T-helper 2 cell treated with Interferon-gamma antibody and Interleukin-4, amounts not matched to agents 5 μg/mL and 100 μg/mL, for 36 hours (primary cell): ENCODE results near the gene RTN4IP1.
"Not testable (repeated sequence)": the region's sequence is repeated elsewhere in the genome, so short reads cannot be mapped to it uniquely, and the experiment has no call there.

Experiments
- DNase-seq: peaks from one replicate; pipeline ENCODE4 v3.0.0; 2021; ENCODE audit warnings: low spot score
- H3K27ac Mint-ChIP-seq: one replicate; pipeline ENCODE4 v1.8.0; 2021; ENCODE audit warnings: mild to moderate bottlenecking, mixed read lengths
- H3K27me3 Mint-ChIP-seq: one replicate; pipeline ENCODE4 v1.8.0; 2021; ENCODE audit warnings: low read depth, mixed read lengths
- H3K36me3 Mint-ChIP-seq: one replicate; pipeline ENCODE4 v1.8.0; 2021; ENCODE audit warnings: low read depth, mixed read lengths
- H3K4me1 Mint-ChIP-seq: one replicate; pipeline ENCODE4 v1.8.0; 2021; ENCODE audit warnings: low read depth, mixed read lengths
- H3K4me3 Mint-ChIP-seq: one replicate; pipeline ENCODE4 v1.8.0; 2022; ENCODE audit warnings: mild to moderate bottlenecking, moderate library complexity, mixed read lengths
- H3K9me3 Mint-ChIP-seq: one replicate; pipeline ENCODE4 v1.8.0; 2021; ENCODE audit warnings: mixed read lengths

The RTN4IP1 gene

DNA sequence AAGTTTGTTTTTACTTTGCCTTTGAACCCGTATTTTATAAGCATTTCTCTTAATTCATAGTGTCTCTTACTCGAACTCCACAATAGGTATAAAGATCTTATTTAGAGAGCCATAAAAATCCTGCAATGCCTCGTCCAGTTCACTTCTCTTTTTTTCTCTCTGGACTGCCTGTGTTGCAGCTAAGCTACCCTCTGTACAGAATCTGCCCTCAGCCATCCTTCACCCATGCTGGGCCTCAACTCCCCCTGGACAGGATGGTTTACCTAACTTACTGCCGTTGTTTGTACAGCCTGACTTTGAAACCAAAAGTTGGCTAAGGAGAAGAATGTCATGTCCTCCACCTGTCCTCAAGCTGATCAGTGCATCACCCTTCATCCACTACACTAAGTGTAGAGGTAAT is 10.5 kb upstream of the RTN4IP1 start:
- peaks cover 37% of the 10 kb centered on the region for H3K4me1 Mint-ChIP-seq

DNA sequence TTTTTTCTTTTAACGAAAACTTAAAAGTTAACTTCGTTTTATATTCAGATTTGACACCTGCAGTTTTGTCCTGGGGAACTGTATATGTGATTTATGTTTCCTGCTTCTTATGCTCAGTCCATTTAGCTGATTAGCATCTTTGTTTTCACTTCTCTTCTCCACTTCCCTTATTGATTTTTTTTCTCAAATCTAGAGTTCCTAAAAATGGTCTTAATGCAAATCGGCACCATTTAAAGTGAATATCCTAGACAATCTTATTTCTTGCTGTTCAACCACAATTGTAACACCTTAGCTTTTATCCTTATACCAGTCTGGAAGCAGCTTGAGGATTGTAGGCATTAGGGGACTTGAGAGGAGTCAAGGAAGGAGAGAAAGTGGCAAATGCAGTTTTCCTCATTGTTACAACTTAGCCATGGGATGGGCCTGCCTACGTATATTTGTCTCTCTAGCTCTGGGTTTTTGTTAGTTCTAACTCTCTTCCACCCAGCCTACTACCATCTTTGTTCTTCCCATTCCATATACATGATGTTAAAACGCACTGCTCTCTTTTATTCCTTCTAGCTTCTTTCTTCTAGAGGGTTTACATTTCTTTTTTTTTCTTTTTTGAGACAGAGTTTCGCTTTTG is 8.5 kb upstream of the RTN4IP1 start:
- DNase-seq: no peak
- Mint-ChIP-seq H3K27me3 (no peaks in the 10 kb centered on the region), H3K9me3 (no peaks in the 10 kb centered on the region), H3K36me3 (peaks cover 33% of the 10 kb centered on the region), H3K27ac (peak overlapping the region; percentile 7), H3K4me1 (peaks cover 41% of the 10 kb centered on the region), H3K4me3 (peak overlapping the region; percentile 21)

More for the DNA sequence above, 10.5 kb upstream of the RTN4IP1 start:
- H3K4me3 Mint-ChIP-seq: no peak overlapping the region
- no peak overlapping the region for H3K27ac Mint-ChIP-seq
- no peaks in the 10 kb centered on the region for H3K27me3 Mint-ChIP-seq
- DNase-seq: no peak
- H3K9me3 Mint-ChIP-seq: no peaks in the 10 kb centered on the region
- peaks cover 41% of the 10 kb centered on the region for H3K36me3 Mint-ChIP-seq

DNA sequence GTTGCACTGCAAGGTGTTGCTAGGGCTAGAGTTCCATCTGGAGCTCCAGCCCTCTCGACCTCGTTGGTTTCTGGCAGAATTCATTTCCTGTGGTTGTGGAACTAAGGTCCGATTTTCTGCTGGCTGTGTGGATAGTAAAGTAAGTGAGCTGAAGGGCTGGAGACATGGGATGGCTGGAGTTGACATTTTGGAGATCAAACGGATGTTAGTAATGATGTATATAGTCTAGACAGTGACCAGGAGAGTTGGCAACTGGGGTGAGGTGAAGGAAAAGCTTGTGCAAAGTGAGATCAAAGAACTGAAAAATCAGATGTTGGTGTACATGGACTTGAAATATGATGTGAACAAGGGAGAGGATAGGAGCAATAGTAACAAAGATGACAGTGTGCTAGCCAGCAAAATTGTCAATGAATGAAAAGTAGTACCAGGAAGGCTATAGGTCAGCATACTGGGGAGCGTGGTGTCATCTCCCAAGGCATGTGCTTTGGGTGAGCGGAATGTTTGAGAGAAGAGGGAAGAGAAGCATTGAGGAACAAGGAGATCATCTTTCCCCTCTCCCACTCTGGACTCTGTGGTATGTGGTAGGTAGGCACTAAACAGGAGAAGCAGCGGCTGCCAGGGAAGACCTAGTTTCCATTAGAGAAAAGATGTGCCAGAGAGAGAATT is 7.9 kb upstream of the RTN4IP1 start:
- Mint-ChIP-seq H3K4me1 (peaks cover 43% of the 10 kb centered on the region), H3K4me3 (peak overlapping the region; percentile 10), H3K9me3 (no peaks in the 10 kb centered on the region), H3K27me3 (no peaks in the 10 kb centered on the region), H3K36me3 (peaks cover 29% of the 10 kb centered on the region), H3K27ac (peak overlapping the region; percentile 1)
- no peak for DNase-seq

DNA sequence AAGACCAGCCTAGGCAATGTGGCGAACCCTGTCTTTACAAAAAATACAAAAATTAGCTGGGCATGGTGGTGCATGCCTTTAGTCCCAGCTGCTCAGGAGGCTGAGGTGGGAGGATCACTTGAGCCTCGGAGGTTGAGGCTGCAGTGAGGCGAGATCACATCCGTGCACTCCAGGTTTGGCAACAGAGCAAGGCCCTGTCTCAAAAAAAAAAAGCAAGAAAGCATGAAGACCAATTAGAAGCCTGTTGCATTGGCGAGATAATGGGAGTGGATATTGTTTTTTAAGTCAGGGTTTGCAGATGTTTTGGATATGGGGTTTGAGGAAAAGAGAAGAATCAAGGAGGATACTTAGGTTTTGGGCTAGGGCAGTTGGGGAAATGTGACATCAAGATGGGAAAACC is 5.3 kb upstream of the RTN4IP1 start:
- H3K4me3 Mint-ChIP-seq: no peak overlapping the region
- peaks cover 26% of the 10 kb centered on the region for H3K36me3 Mint-ChIP-seq
- H3K27ac Mint-ChIP-seq: no peak overlapping the region
- no peak for DNase-seq
- H3K9me3 Mint-ChIP-seq: no peaks in the 10 kb centered on the region
- H3K27me3 Mint-ChIP-seq: no peaks in the 10 kb centered on the region
- peaks cover 50% of the 10 kb centered on the region for H3K4me1 Mint-ChIP-seq

DNA sequence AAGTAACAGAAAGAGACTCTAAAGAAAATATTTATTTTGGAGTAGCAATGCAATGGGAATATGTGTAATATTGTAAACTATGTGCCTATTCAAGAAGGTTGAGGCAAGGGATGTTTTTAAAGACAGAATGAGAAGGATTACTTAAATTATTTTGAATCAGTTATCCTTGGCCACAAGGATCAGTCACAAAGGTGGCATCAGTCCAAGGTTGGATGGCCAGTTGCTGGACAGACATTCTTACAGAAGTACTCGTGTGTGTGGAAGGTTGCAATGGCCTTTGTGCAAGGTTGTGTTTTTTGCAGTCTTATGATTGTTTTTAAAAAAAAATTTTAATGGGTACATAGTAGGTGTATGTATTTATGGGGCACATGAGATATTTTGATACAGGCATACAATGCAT is 2.0 kb upstream of the RTN4IP1 start:
- H3K9me3 Mint-ChIP-seq: no peaks in the 10 kb centered on the region
- no peak overlapping the region for H3K4me3 Mint-ChIP-seq
- no peak for DNase-seq
- H3K27me3 Mint-ChIP-seq: no peaks in the 10 kb centered on the region
- no peak overlapping the region for H3K27ac Mint-ChIP-seq
- peaks cover 19% of the 10 kb centered on the region for H3K36me3 Mint-ChIP-seq
- peaks cover 43% of the 10 kb centered on the region for H3K4me1 Mint-ChIP-seq

DNA sequence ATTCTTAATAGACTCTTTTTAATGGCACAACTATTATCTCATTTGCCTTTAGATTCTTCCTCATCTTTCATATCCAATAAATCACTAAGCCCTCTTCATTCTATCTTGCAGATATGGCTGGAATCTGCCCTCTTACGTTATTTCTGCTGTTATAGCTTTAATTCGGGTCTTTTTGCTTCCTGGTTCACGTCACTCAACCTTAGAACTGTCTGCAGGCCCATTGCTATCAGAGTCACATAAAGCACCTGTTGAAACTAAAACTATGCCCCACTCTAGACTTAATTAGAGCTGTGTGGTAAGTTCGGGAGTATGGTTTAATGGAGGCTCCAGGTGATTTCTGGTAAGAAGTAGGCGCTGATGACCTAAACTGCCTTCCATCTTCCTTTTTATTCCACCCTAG is 1.1 kb upstream of the RTN4IP1 start:
- Mint-ChIP-seq H3K27ac (peak overlapping the region; percentile 95), H3K4me3 (peak overlapping the region; percentile 90), H3K27me3 (no peaks in the 10 kb centered on the region), H3K36me3 (peaks cover 19% of the 10 kb centered on the region), H3K9me3 (no peaks in the 10 kb centered on the region), H3K4me1 (peaks cover 47% of the 10 kb centered on the region)
- DNase-seq: no peak

DNA sequence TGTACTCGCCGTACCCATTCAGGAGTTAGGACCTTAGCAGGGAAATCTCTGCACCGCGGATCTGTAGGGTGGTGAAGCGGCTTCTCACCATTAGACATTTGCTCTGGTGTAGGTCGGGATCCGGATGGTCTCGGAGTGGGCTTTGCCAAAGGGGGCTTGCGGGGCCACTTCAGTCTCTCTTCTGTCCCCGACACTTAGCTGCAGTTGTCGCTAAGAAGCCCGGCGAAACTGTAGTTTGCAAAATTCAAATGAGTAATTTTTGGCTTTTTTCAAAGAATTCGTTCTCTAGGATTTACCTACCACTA is 513 bp upstream of the RTN4IP1 start:
- Mint-ChIP-seq H3K4me3 (peak overlapping the region; percentile 90), H3K36me3 (peaks cover 18% of the 10 kb centered on the region), H3K27ac (peak overlapping the region; percentile 95), H3K4me1 (peaks cover 46% of the 10 kb centered on the region), H3K27me3 (no peaks in the 10 kb centered on the region), H3K9me3 (no peaks in the 10 kb centered on the region)
- no peak for DNase-seq

DNA sequence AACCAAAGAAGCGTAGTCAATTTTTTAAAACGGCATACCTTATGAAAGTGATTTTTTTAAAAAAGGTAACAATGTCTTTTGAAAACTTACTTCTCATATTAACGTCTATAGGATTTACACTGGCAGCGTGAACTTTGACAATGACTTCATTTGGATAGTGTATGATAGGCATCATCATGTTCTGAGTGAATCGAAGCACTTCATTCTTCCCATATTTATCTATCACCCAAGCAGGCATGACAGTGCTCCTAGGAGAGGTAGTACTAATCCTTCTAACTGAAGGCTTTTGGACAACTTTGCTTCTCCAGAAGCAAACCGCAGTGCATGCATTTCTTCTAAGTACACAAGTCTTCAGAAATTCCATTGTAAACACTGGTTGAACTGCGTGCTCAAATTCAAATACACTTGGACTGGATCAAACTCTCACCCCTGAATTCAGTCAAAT is 618 bp downstream of the RTN4IP1 start:
- Mint-ChIP-seq H3K4me3 (peak overlapping the region; percentile 90), H3K36me3 (peaks cover 12% of the 10 kb centered on the region), H3K27ac (peak overlapping the region; percentile 95), H3K9me3 (no peaks in the 10 kb centered on the region), H3K4me1 (peaks cover 40% of the 10 kb centered on the region), H3K27me3 (no peaks in the 10 kb centered on the region)
- no peak for DNase-seq

DNA sequence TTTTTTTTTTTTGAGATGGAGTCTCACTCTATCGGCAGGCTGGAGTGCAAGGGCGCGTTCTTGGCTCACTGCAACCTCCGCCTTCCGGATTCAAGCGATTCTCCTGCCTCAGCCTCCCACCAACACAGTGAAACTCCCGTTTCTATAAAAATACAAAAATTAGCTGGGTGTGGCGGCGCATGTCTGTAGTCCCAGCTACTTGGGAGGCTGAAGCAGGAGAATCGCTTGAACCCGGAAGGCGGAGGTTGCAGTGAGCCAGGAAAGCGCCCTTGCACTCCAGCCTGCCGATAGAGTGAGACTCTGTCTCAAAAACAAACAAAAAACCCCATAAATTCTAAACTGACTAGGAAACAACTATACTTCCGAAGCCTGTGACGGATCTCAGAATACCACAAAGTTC is 1.5 kb downstream of the RTN4IP1 start:
- H3K9me3 Mint-ChIP-seq, H3K27me3 Mint-ChIP-seq, DNase-seq: not testable (repeated sequence)
- Mint-ChIP-seq H3K36me3 (peaks cover 16% of the 10 kb centered on the region), H3K4me1 (peaks cover 40% of the 10 kb centered on the region), H3K4me3 (peak overlapping the region; percentile 90), H3K27ac (peak overlapping the region; percentile 95)

DNA sequence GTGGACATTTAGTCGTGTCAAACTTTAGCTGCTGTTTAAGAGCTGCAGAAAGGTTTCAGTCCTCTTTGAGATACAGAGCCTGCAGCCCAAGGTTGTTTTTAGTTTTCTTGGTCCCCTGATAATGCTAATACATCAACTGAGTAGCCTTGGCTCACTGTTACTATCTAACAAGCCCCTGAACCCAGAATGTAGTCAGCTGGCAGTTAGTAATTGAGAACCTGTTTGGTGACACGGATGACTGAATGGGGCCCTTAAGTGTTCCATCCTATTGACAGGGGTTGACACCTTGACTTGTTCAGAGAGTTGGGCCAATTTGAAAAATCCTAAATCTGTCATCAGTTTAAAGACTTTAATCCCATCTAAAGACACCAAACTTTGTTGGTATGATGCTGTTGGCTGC is 2.8 kb downstream of the RTN4IP1 start:
- H3K4me1 Mint-ChIP-seq: peaks cover 34% of the 10 kb centered on the region
- no peaks in the 10 kb centered on the region for H3K27me3 Mint-ChIP-seq
- DNase-seq: no peak
- peaks cover 5% of the 10 kb centered on the region for H3K9me3 Mint-ChIP-seq
- peak overlapping the region; percentile 69 for H3K4me3 Mint-ChIP-seq
- peaks cover 15% of the 10 kb centered on the region for H3K36me3 Mint-ChIP-seq
- no peak overlapping the region for H3K27ac Mint-ChIP-seq

DNA sequence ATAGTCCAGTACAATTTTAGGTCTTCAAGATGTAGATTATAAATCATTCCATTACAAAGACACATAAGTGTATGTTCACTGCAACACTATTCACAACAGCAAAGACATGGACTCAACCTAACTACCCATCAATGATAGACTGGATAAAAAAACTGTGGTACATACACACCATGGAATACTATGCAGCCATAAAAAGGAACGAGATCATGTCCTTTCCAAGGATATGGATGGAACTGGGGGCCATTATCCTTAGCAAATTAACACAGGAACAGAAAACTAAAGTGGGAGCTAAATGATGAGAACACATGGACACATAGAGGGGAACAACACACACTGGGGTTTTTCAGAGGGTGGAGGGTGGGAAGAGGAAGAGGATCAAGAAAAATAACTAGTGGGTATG is 6.3 kb downstream of the RTN4IP1 start:
- Mint-ChIP-seq H3K36me3 (peaks cover 30% of the 10 kb centered on the region), H3K4me3 (no peak overlapping the region), H3K9me3 (peaks cover 5% of the 10 kb centered on the region), H3K27me3 (no peaks in the 10 kb centered on the region), H3K27ac (no peak overlapping the region), H3K4me1 (peaks cover 40% of the 10 kb centered on the region)
- no peak for DNase-seq

DNA sequence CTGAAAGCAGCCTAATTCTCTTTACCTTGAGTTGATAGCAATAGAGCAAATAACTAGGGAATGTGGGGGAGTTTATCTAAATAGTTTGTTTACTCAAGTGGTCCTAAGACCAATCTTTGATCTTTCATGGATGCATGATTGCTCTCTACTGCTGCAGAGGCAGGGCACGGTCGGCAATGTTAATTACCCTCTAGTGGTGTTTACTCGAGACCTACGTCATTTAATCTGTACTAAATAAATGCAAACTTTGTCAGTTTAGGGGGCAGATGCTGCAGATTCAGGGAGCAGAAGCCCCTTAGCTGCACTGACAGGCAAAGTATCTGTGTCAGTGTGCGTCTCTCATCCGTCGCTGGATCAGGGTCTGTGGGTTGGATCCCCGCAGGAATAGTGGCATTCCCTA is 6.9 kb downstream of the RTN4IP1 start:
- DNase-seq: no peak
- Mint-ChIP-seq H3K9me3 (peaks cover 5% of the 10 kb centered on the region), H3K27ac (no peak overlapping the region), H3K4me1 (peaks cover 39% of the 10 kb centered on the region), H3K4me3 (no peak overlapping the region), H3K36me3 (peaks cover 32% of the 10 kb centered on the region), H3K27me3 (no peaks in the 10 kb centered on the region)

DNA sequence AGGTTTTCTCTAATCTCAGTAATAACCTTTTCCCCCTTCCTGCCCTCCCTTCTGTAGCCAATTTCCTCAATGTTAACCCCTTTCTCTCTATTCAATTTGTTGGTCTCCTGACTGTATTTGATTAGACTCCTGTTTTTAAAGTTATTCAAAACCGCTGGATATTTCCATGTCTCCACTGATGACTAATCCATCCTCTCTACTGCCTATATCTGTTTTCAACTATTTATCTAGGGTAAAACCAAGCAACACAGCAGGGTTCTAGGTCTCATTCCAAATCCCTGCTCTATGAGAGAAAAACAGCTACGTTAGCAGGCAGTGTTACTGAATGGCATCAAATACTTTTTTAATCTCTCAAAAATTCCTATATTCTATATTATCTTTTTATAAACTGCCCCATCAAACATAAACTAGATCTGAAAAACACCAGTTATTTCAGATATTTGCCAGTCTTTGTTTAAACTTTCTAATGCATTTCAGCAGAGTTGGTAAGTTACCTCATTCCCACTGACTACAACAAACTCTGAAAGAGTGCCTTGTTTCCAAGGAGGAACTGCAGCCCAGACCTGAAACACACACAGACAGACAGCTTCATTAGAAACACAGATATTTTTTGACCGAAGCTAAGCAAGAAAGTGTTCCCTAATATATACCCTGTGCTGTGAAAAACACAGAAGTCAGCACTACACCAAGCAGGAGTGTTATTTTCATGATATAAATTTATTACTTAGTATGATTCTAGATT is 8.2 kb downstream of the RTN4IP1 start:
- Mint-ChIP-seq H3K4me3 (no peak overlapping the region), H3K36me3 (peaks cover 41% of the 10 kb centered on the region), H3K27ac (no peak overlapping the region), H3K9me3 (peaks cover 5% of the 10 kb centered on the region), H3K4me1 (peaks cover 35% of the 10 kb centered on the region), H3K27me3 (no peaks in the 10 kb centered on the region)
- DNase-seq: no peak

DNA sequence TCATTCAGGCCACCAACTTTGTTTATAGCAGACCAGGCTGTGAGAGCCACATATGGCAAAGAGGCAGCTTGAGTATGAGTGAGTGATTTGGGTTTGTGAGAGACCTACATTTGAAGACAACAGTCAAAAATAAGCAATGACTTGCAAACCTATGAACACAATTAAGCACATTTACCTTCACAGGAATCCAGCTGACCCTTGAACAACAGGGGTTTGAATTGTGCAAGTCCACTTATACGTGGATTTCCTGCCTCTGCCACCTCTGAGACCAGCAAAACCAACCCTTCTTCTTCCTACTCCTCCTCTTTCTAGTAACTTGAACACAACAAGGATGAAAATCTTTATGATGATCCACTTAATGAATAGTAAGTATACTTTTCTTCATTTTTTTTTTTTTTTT is 10.1 kb downstream of the RTN4IP1 start:
- peaks cover 5% of the 10 kb centered on the region for H3K9me3 Mint-ChIP-seq
- H3K27me3 Mint-ChIP-seq: no peaks in the 10 kb centered on the region
- peak overlapping the region; percentile 8 for H3K27ac Mint-ChIP-seq
- H3K4me3 Mint-ChIP-seq: no peak overlapping the region
- DNase-seq: no peak
- peaks cover 38% of the 10 kb centered on the region for H3K4me1 Mint-ChIP-seq
- H3K36me3 Mint-ChIP-seq: peaks cover 42% of the 10 kb centered on the region
